ENCODE results near the gene RALGAPB.

RALGAPB gene

DNA sequence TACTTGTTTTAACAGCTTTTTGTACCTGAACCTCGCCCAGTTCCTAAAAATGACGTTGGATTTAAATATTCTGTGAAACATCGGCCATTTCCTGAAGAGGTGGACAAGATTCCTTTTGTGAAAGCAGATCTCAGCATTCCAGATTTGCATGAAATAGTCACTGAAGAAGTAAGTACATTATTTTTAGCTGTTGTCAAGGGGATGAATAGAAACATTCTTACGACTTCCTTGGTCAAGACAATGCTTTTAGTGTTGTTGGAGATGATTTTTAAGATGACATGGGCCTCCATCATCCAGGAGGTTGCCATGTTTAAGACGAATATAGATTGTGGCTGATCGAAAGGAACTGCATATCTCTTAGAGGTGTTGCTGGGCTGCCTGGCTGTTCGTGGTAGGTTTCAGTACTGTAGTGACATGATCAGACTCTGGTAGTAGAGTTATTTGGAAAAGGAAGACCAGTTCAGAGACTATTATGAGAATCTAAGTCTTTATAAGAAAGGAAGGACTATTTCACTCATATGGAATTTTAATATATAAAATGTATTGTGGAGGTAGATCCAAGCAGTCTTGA is 78.5 kb downstream of the RALGAPB start:
- ChIA-PET POLR2A (no interaction called here), CTCF (interaction anchor here (1.2 to 2.0 kb wide), 2 partner anchors 10 to 11 kb away, joined by 3 to 5 read pairs; no protein-coding TSS in a partner anchor)
- TF ChIP-seq, protein P1, sequence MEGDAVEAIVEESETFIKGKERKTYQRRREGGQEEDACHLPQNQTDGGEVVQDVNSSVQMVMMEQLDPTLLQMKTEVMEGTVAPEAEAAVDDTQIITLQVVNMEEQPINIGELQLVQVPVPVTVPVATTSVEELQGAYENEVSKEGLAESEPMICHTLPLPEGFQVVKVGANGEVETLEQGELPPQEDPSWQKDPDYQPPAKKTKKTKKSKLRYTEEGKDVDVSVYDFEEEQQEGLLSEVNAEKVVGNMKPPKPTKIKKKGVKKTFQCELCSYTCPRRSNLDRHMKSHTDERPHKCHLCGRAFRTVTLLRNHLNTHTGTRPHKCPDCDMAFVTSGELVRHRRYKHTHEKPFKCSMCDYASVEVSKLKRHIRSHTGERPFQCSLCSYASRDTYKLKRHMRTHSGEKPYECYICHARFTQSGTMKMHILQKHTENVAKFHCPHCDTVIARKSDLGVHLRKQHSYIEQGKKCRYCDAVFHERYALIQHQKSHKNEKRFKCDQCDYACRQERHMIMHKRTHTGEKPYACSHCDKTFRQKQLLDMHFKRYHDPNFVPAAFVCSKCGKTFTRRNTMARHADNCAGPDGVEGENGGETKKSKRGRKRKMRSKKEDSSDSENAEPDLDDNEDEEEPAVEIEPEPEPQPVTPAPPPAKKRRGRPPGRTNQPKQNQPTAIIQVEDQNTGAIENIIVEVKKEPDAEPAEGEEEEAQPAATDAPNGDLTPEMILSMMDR (IDR thresholded peaks at IDR 0.05; ENCODE audit: control extremely low read depth, extremely low read depth, low read depth, missing control alignments) = no peak
- no peak for DNase-seq (ENCODE audit: extremely low spot score)

DNA sequence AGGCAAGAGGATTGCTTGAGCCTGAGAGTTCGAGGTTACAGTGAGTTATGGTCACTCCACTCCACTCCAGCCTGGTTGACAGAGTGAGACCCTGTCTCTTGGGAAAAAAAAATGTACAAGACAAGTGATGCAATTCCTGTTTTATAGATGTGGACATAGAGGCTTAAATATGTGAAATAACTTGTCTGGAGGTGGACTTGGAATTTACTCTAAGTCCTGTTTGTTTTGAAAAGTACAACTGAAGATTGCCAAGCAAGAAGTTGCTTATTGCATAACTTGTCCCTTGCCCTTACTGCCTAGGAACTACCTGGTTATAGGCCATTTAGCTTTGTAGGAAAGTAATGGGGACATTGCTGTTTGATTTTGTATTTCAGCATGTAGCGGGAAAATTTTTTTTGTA is 82.3 kb downstream of the RALGAPB start:
- DNase-seq (ENCODE audit: extremely low spot score) = no peak
- POLR2A ChIA-PET = no interaction called here
- CTCF ChIA-PET = interaction anchor here (0.9 kb wide), 1 partner anchor 14 kb away, joined by 3 read pairs; no protein-coding TSS in a partner anchor
- TF ChIP-seq, protein P1 (IDR thresholded peaks at IDR 0.05; ENCODE audit: control extremely low read depth, extremely low read depth, low read depth, missing control alignments) = no peak

DNA sequence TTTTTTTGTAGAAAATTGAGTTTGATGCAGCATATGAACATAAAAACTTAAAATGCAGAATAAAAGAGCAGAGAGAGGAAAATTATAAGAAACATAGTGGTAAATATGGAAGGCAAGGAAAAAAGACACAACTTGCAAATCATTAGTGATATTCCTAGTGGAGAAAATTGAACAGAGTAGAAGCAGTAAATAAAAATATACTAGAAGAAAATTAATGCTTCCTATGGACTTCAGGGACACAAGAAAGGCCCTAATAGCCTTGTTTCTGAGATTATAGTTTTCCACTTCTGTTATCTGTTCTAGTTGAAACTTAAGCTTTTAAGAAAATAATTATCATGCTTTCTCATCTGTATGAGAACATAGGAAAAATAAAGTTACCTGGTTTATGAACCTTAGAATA is 82.8 kb downstream of the RALGAPB start:
- ChIA-PET POLR2A (no interaction called here), CTCF (interaction anchor here (0.8 to 1.5 kb wide), 2 partner anchors 15 to 28 kb away, joined by 3 read pairs; no protein-coding TSS in a partner anchor)
- no peak for DNase-seq (ENCODE audit: extremely low spot score)
- TF ChIP-seq, protein P1 (IDR thresholded peaks at IDR 0.05; ENCODE audit: control extremely low read depth, extremely low read depth, low read depth, missing control alignments) = no peak

DNA sequence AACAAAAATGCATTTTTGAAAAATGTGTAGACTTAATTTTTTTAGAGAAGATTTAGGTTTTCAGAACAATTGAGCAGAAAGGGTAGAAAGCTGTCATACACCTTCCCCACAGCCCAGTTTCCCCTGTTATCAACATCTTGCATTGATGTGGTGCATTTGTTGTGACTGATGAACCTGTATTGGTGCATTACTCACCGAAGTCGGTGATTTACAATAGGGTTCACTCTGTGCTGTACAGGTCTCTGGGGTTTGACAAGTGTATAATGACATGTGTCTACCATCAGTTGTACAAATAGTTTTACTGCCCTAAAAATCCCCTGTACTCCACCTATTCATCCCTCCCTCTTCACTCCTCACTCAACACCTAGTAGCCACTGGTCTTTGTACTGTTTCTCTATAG is 84.5 kb downstream of the RALGAPB start:
- TF ChIP-seq, protein P1 (IDR thresholded peaks at IDR 0.05; ENCODE audit: control extremely low read depth, extremely low read depth, low read depth, missing control alignments) = no peak
- CTCF ChIA-PET = interaction anchor here (1.4 to 1.5 kb wide), 2 partner anchors 12 to 13 kb away, joined by 3 read pairs; no protein-coding TSS in a partner anchor
- POLR2A ChIA-PET = interaction anchor here (0.6 kb wide), 1 partner anchor 502 kb away, joined by 3 read pairs; no protein-coding TSS in a partner anchor
- no peak for DNase-seq (ENCODE audit: extremely low spot score)

DNA sequence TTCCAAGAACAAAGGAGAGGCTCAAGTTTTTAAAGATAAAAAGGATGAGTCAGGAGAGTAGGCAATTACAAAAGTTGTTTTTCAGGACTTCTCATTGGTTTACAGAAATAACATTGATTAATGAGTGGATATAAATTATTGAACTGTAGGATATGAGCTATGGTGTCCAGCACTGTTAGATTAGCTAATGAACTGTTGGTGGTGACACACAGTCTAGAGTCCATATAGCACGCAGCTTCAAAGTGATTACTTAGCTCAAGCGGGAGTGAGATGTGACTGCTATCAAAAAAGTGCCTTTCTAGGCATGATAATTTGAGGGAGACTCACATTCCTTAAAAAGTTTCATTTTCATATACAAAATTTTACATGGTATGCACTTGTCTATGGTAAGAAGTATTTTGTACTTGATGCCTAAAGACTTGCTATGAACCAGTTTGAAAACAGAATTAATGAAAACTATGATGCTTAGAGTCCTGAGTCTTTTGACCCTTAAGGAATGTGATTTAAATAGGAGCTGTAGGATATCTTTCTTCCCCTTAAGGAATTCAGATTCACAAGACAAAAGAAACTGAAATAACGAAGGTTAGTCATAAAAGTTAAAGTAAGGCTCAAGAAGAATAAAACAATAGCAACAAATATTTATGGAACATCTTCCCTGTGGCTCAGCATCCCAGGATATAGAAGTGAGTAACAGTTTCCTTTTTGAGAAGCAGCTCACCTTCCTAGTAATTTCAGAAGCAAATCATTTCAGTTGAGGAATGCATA is 86.1 kb downstream of the RALGAPB start:
- POLR2A ChIA-PET = no interaction called here

DNA sequence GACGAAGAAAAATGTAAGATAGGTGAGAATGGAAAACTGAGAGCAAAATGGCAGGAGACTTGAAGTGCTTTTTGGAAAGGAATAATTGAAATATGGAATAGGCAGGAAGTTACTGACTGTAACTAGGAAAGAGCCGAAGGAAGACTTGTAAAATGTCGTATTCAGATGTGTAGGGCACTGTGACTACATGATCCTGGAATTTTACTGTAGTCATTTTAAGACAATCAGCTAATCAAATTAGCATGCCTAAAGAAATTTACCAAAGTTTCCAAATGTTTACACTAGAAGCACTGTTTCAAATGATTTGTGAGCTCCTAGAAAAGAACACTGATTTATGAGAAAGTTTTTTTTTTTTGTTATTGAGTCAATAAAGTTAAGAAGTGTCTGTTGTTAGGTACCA is 87.1 kb downstream of the RALGAPB start:
- POLR2A ChIA-PET = no interaction called here
- CTCF ChIA-PET = interaction anchor here (0.8 to 1.9 kb wide), 4 partner anchors 11 to 438 kb away, joined by 3 to 6 read pairs (median 3); no protein-coding TSS in a partner anchor
- DNase-seq (ENCODE audit: extremely low spot score) = no peak
- TF ChIP-seq, protein P1 (IDR thresholded peaks at IDR 0.05; ENCODE audit: control extremely low read depth, extremely low read depth, low read depth, missing control alignments) = no peak

More for the DNA sequence above, 86.1 kb downstream of the RALGAPB start:
- no peak for DNase-seq (ENCODE audit: extremely low spot score)
- CTCF ChIA-PET = interaction anchor here (1.9 kb wide), 1 partner anchor 52 kb away, joined by 3 read pairs; no protein-coding TSS in a partner anchor
- TF ChIP-seq, protein P1 (IDR thresholded peaks at IDR 0.05; ENCODE audit: control extremely low read depth, extremely low read depth, low read depth, missing control alignments) = no peak
